K562 (cell line): Measurements from ENCODE around the gene POLR1A. TPM values are rescaled to one million over a fixed set of nuclear protein-coding genes. Genes with fewer than 3 reads are reported as not detected.
A peak's percentile ranks its signal among the peaks of the same experiment; 100 is the strongest.

Experiments
- ATAC-seq: fragments of 200-7000 bp; cut with Tn5 transposase; 3 replicates; pipeline ENCODE4 v1.9.1; 2020; ENCODE audit warnings: moderate library complexity
- BruUV-seq: library from RNA; stranded (reverse); fragments of 400-500 nt; replicated peaks from 2 replicates; lab custom pipeline; 2021; lab: Mats Ljungman, UMichigan
- CTCF ChIA-PET: fragments of 300-600 bp; formaldehyde crosslinking; extraction: SDS; loops from one replicate; lab custom pipeline; 2021; ENCODE audit warnings: low intra/inter-chr PET ratio; lab: Yijun Ruan, JAX
- POLR2A ChIA-PET: fragments of 300-600, 350-650 bp; sonication (Branson Sonifier 250); formaldehyde crosslinking; extraction: SDS; loops from one replicate; lab custom pipeline; 2021; ENCODE audit warnings: antibody characterized with exemption, inconsistent platforms; lab: Yijun Ruan, JAX
- DNase-seq, 4 experiments: peaks; one replicate each; pipeline versions ENCODE4 v3.0.0 to v3.0.0-alpha.2; 2011 to 2018; ENCODE audit warnings: low spot score in 3 of 4, mixed read lengths in 3 of 4; ENCODE audit errors: extremely low read depth in 1 of 4
- FAIRE-seq: peaks from 2 replicates; lab custom pipeline; 2011; peaks lifted over from hg19 to GRCh38; lab: Jason Lieb, UNC
- H2AFZ ChIP-seq: 2 replicates; pipeline ENCODE4 v1.6.0; 2011; ENCODE audit warnings: low read depth, low read length, control low read depth, inconsistent platforms
- H3K27ac ChIP-seq: fragments of 200-600 bp; 3 replicates; pipeline ENCODE4 v1.8.0; 2011; ENCODE audit warnings: low read depth, mild to moderate bottlenecking, control low read depth, inconsistent platforms, low read length, moderate library complexity, mixed read lengths; ENCODE audit errors: extremely low read depth
- H3K27me3 ChIP-seq, 2 experiments: fragments of 300-600 bp in 1 of 2; 2 replicates in 1 of 2; 3 replicates in 1 of 2; pipeline versions ENCODE4 v1.6.0 to v1.8.0; 2011; ENCODE audit warnings: inconsistent platforms in 2 of 2, low read length in 2 of 2, mild to moderate bottlenecking in 1 of 2, mixed read lengths in 1 of 2, moderate library complexity in 1 of 2; ENCODE audit not compliant: control insufficient read depth in 2 of 2, insufficient read depth in 2 of 2
- H3K36me3 ChIP-seq: fragments of 300-600 bp; 3 replicates; pipeline ENCODE4 v1.8.0; 2011; ENCODE audit warnings: mild to moderate bottlenecking, low read length, inconsistent platforms; ENCODE audit not compliant: control insufficient read depth, insufficient read depth
- H3K4me1 ChIP-seq, 2 experiments: fragments of 200-600 bp in 1 of 2; replicated peaks in 1 of 2; 2 replicates in 1 of 2; 3 replicates in 1 of 2; pipeline versions ENCODE4 v1.5.1 to v1.8.0; 2011; ENCODE audit warnings: inconsistent platforms in 2 of 2, low read length in 2 of 2, mild to moderate bottlenecking in 1 of 2, mixed read lengths in 1 of 2, moderate library complexity in 1 of 2; ENCODE audit not compliant: control insufficient read depth in 2 of 2, insufficient read depth in 2 of 2
- H3K4me2 ChIP-seq: 2 replicates; pipeline ENCODE4 v1.6.1; 2011; ENCODE audit warnings: low read length, control low read depth, inconsistent platforms, mixed read lengths; ENCODE audit not compliant: insufficient read depth
- H3K4me3 ChIP-seq: fragments of 200-600 bp; sonication (generic), shearing (Covaris generic); 2 replicates; pipeline ENCODE4 v1.5.1; 2016; ENCODE audit warnings: control low read depth, inconsistent platforms
- H3K79me2 ChIP-seq: fragments of 200-600 bp; 3 replicates; pipeline ENCODE4 v1.8.0; 2011; ENCODE audit warnings: low read length, inconsistent platforms; ENCODE audit not compliant: control insufficient read depth, insufficient read depth
- H3K9ac ChIP-seq, 2 experiments: 2 replicates each; pipeline versions ENCODE4 v1.6.0 to v1.6.1; 2011; ENCODE audit warnings: low read depth in 2 of 2, low read length in 2 of 2, control low read depth in 1 of 2, inconsistent platforms in 1 of 2, mild to moderate bottlenecking in 1 of 2, mixed read lengths in 1 of 2; ENCODE audit not compliant: insufficient read depth in 1 of 2
- H3K9me1 ChIP-seq: one replicate; pipeline ENCODE4 v1.6.0; 2011; ENCODE audit warnings: inconsistent platforms, mild to moderate bottlenecking, low read length, moderate library complexity; ENCODE audit not compliant: control insufficient read depth, insufficient read depth
- H3K9me3 ChIP-seq: replicated peaks from 2 replicates; pipeline ENCODE4 v1.5.1; 2011; ENCODE audit warnings: low read depth, low read length, inconsistent platforms; ENCODE audit not compliant: control insufficient read depth, insufficient read depth
- H4K20me1 ChIP-seq: replicated peaks from 2 replicates; pipeline ENCODE4 v1.6.1; 2011; ENCODE audit warnings: low read length, inconsistent platforms, mixed read lengths; ENCODE audit not compliant: control insufficient read depth, insufficient read depth
- BCLAF1 ChIP-seq, 2 experiments: fragments of 450-650 bp in 1 of 2; IDR thresholded peaks; 2 replicates each; pipeline ENCODE4 v1.6.1; 2011 to 2017; ENCODE audit warnings: low read depth in 2 of 2, antibody characterized with exemption in 1 of 2, borderline replicate concordance in 1 of 2, low read length in 1 of 2, mild to moderate bottlenecking in 1 of 2, mixed read lengths in 1 of 2; ENCODE audit not compliant: control insufficient read depth in 1 of 2
- C11orf30 ChIP-seq: fragments of 450-650 bp; IDR thresholded peaks from 2 replicates; pipeline ENCODE4 v1.6.1; 2016; ENCODE audit warnings: low read depth, mild to moderate bottlenecking
- CHCHD3 ChIP-seq: fragments of 250-450 bp; sonication (Bioruptor Pico); IDR thresholded peaks from 2 replicates; pipeline ENCODE4 v2.1.2; 2022; ENCODE audit warnings: mild to moderate bottlenecking
- E2F5 ChIP-seq: sonication (generic); formaldehyde crosslinking; IDR thresholded peaks from 2 replicates; pipeline ENCODE4 v1.8.0; 2022; ENCODE audit warnings: mild to moderate bottlenecking, missing genetic modification reagents
- ETV5 ChIP-seq: sonication (generic); formaldehyde crosslinking; IDR thresholded peaks from 2 replicates; pipeline ENCODE4 v1.4.0; 2020; ENCODE audit warnings: low read depth, mild to moderate bottlenecking, missing genetic modification reagents
- GATAD2B ChIP-seq: fragments of 450-650 bp; IDR thresholded peaks from 2 replicates; pipeline ENCODE4 v1.6.1; 2017; ENCODE audit warnings: mild to moderate bottlenecking, borderline replicate concordance
- MAFG ChIP-seq: fragments of 450-650 bp; conservative IDR thresholded peaks from 2 replicates; pipeline ENCODE4 v1.6.1; 2016; ENCODE audit warnings: missing genetic modification characterization, missing compliant biosample characterization
- PRPF4 ChIP-seq: fragments of 200-400 bp; formaldehyde crosslinking; IDR thresholded peaks from one replicate; pipeline ENCODE4 v1.6.1; 2017; ENCODE audit warnings: low read length, low read depth, mild to moderate bottlenecking; ENCODE audit not compliant: insufficient read depth, poor library complexity, severe bottlenecking
- RREB1 ChIP-seq: fragments of 250-450 bp; sonication (Bioruptor Pico); IDR thresholded peaks from 2 replicates; pipeline ENCODE4 v1.4.0; 2020
- SETDB1 ChIP-seq: IDR thresholded peaks from one replicate; pipeline ENCODE4 v1.6.1; 2012; ENCODE audit warnings: low read length, control low read depth, inconsistent platforms
- ZNF232 ChIP-seq: sonication (generic); formaldehyde crosslinking; IDR thresholded peaks from 2 replicates; pipeline ENCODE4 v1.8.0; 2022; ENCODE audit warnings: mild to moderate bottlenecking, missing genetic modification reagents
- ZNF316 ChIP-seq: fragments of 450-650 bp; IDR thresholded peaks from 2 replicates; pipeline ENCODE4 v1.6.1; 2016
- ZNF644 ChIP-seq: fragments of 200-800 bp; sonication (Bioruptor generic); IDR thresholded peaks from 2 replicates; pipeline ENCODE4 v1.6.1; 2016; ENCODE audit warnings: low read depth, missing genetic modification characterization, missing compliant biosample characterization
- ZNF695 ChIP-seq: fragments of 450-650 bp; formaldehyde crosslinking; IDR thresholded peaks from 2 replicates; pipeline ENCODE4 v1.4.0; 2020; ENCODE audit warnings: mild to moderate bottlenecking, moderate library complexity
- in situ Hi-C: fragments of 300-500 bp; cut with MboI; formaldehyde crosslinking; loops from 4 replicates; pipeline ENCODE4 v1.15.0; 2018; ENCODE audit warnings: inconsistent platforms, mixed read lengths
- intact Hi-C: fragments of 100-400 bp; cut with micrococcal nuclease; formaldehyde crosslinking; loops from 2 replicates; pipeline ENCODE4 v1.14.2; 2022
- polyA plus RNA-seq, 8 experiments: library from polyadenylated mRNA; depleted of rRNA in 4 of 8; stranded (reverse) in 5 of 8; unstranded in 3 of 8; fragments of >200 nt; fragmentation: Nextera tagmentation in 2 of 8; fragmentation: Illumina TruSeq in 1 of 8; extraction: Ambion mirVana in 2 of 8; extraction: Trizol in 1 of 8; gene quantifications; 2 replicates each; pipeline versions ENCODE4 v1.2.1 to v1.2.3, GENCODE V29; 2011 to 2014; ENCODE audit warnings: inconsistent platforms in 1 of 8, missing spikeins in 1 of 8
- total RNA-seq, 7 experiments: library from RNA; depleted of rRNA in 6 of 7; stranded (reverse); fragments of >200 nt in 6 of 7; fragmentation: Illumina TruSeq in 2 of 7; extraction: Trizol in 2 of 7; gene quantifications; 2 replicates each; pipeline versions ENCODE4 v1.2.1 to v1.2.3, GENCODE V29; 2011 to 2021; ENCODE audit warnings: low replicate concordance in 1 of 7

Gene POLR1A
- total and polyA plus RNA-seq, 9 of the 15 experiments (the other 6 are each of a cell fraction or from before 2014, with no cell fraction given), result 3.0 to 72.1 (median 21.8) TPM

GRCh38 chr2:86066915-86067314 is 38.8 kb downstream of the POLR1A start:
- no peak overlapping the region for H3K9ac ChIP-seq
- intact Hi-C loops, result no loop called here
- TF ChIP-seq E2F5 (no peak), ZNF316 (peak; percentile 73), ZNF232 (CRISPR knock-in tag) (no peak), BCLAF1 (IDR thresholded peaks at IDR 0.05; ENCODE audit: borderline replicate concordance in 1 of 2, control insufficient read depth in 1 of 2, low read depth in 2 of 2, low read length in 1 of 2) (no peak), SETDB1 (no peak), RREB1 (CRISPR knock-in tag) (no peak), ZNF644 (tag) (no peak), ZNF695 (CRISPR knock-in tag) (no peak), ETV5 (no peak), PRPF4 (no peak), CHCHD3 (CRISPR knock-in tag) (no peak), MAFG (0 out of 2 replicates have a peak, but pooled peaks have one; percentile 19), C11orf30 (peak; percentile 51; the same call in 1 of the 2 replicates), GATAD2B (no peak)

More at GRCh38 chr2:86066915-86067314, 38.8 kb downstream of the POLR1A start:
- ATAC-seq (no peak), FAIRE-seq (no peak), DNase-seq (no peak)
- ChIA-PET CTCF (interaction anchor here (1.1 kb wide), 1 partner anchor 242 kb away, joined by 3 read pairs; no protein-coding TSS in a partner anchor), POLR2A (no interaction called here)
- BruUV-seq, result no TSS peak
- H4K20me1 ChIP-seq, result no peaks in the 10 kb centered on the region
- no peaks in the 10 kb centered on the region for H3K79me2 ChIP-seq
- in situ Hi-C loops, result no loop called here
- H3K4me2 ChIP-seq, result no peak overlapping the region
- H3K4me3 ChIP-seq, result no peak overlapping the region
- no peaks in the 10 kb centered on the region for H3K9me1 ChIP-seq
- peaks cover 2% of the 10 kb centered on the region; the same call in 1 of the 2 replicates for H3K9me3 ChIP-seq
- H2AFZ ChIP-seq, result no peak overlapping the region
- H3K27ac ChIP-seq, result no peak overlapping the region
- H3K27me3 ChIP-seq, result no peaks in the 10 kb centered on the region
- H3K4me1 ChIP-seq, result no peaks in the 10 kb centered on the region
- H3K36me3 ChIP-seq, result peaks cover 97% of the 10 kb centered on the region
